ENCODE measurements around the gene CCDC83.
"Not testable (repeated sequence)": the region's sequence is repeated elsewhere in the genome, so short reads cannot be mapped to it uniquely, and the experiment has no call there.

CCDC83 gene

DNA sequence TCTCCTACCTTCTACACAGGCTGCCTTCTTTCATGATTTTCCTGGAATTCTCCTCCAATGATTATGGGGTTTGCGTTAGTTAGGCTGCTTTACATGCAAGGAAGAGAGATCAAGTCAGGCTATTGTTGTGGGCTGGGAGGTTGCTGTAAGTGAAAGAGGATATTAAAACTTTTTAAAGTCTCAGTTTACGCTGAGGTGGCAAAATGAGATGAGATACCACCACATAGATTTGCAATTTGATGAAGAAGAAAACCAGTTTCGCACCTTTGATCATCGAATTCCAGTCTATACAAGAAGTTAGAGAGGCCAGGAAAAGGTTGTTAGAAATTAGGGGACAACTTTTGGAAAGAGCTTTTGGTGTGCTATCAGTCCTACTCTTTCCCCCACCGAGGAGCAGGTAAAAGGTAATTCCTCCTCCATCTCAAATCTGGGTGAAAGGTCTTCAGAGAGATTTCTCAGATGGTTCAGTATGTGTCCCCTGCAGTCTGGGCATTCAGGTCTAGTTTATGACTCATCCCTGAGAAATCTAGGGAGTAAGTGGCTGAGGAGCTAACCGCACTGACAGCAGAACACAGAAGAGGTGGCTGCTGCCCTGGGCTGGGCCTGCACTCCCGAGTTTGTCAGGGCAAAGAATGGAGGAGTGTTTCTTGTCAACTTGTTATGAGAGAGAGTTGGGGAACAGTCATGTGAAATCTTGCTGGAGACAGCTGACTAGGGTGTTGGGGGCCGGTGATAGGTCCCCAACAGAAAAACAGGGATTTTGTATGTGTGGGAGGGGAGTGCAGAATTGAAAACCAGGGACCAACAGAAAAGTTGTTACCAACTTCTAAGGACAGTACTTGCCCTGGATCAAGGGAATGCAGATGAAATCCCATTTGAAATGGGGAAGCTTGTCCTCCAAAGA, 34.7 kb downstream of the CCDC83 start:
- peak; percentile 87 for DNase-seq

DNA sequence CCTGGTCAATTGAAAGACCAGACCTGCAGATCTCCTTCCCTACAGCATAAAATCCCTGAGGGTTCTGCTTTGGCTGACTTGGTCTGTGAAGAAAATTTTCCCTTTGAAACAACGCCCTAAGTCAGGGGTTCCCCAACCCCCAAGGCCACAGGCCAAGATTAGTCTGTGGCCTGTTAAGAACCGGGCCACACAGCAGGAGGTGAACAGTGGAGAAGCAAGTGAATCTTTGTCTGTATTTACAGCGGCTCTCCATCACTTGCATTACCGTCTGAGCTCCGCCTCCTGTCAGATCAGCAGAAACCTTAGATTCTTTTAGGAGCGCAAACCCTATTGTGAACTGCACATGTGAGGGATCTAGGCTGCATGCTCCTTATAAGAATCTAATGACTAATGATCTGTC, 38.2 kb downstream of the CCDC83 start:
- no peak for DNase-seq

DNA sequence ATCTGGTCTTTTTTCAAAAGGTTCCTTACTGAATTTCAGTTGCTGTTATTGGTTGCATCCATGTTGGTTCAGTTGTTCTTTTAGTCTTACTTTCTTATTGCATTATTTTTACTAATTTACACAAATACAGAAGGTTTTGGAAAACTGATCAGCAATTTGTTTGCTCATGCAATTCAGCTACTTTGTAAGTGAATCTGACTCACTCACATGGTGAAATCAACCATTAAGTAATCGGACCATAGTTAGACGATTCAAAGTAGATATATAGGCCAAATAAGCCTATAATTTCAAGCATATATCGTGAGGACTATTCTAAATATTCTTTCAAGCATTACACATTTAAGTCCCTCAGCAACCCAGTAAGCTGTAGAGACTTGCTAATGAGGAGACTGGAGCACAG, 41.7 kb downstream of the CCDC83 start:
- no peak for DNase-seq

DNA sequence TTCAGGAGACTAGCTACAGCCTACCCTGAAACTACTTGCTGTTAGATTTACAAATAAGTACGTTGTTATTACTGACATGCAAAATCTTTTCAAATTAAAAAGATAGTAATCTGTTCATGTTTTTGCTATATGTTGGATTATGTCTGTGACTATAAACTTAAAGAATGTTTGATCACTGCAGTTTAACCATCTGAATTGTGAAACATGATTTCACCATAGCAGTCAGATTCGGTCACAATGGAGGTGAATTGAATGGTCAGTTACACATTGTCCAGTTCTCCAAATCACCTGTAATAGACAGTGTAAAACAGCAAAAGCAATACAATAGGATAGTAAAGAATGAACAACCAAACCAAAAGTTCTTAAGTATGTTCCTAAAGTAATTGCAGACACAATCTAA, 43.3 kb downstream of the CCDC83 start:
- DNase-seq: no peak

DNA sequence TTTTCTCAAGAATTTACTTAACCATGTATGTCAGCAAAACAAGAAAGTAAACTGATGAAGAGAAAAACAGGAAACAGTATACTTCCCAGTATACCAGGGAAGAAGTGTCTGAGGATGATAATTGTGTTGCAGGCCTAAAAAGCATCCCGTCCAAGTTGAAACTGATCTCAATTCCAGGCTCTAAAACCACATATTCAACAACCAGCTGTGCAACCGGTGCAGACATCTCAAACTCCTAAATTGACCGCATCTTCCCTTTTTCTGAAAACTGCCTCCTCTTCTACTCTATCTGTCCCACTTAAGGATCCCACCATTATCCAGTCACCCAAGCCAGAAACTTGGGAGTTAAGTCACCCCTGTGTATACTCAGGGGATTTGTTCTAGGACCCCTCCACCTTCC, 47.2 kb downstream of the CCDC83 start:
- DNase-seq: no peak

DNA sequence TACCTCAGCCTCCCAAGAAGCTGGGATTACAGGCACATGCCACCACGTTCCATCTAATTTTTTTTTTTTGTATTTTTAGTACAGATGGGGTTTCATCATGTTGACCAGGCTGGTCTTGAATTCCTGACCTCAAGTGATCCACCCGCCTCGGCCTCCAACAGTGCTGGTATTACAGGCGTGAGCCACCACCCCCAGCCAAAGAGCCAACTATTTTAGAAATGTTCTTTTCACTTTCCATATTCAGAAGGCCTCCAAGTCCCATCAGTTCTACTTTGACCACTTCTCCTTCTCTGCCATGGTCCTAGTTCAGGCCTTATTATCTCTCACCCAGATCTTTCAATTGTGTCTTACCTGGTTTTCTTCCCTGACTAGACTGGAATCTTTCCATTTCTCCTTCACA, 48.2 kb downstream of the CCDC83 start:
- DNase-seq: no peak

DNA sequence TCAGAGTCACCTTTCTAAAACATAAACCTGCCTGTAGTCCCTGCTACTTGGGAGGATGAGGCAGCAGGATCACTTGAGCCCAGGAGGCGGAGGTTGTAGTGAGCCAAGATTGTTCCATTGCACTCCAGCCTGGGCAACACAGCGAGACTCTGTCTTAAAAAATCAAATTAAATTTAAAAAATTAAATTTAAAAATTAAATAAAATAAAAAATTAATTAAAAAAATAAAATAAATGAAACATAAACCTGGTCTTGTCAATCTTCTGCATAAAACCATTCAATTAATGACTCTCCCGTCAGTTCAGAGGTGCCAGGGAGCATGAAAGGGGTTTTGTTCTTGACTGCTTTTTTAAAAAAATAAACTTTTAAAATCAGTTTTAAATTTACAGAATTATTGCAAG, 48.6 kb downstream of the CCDC83 start:
- no peak for DNase-seq

DNA sequence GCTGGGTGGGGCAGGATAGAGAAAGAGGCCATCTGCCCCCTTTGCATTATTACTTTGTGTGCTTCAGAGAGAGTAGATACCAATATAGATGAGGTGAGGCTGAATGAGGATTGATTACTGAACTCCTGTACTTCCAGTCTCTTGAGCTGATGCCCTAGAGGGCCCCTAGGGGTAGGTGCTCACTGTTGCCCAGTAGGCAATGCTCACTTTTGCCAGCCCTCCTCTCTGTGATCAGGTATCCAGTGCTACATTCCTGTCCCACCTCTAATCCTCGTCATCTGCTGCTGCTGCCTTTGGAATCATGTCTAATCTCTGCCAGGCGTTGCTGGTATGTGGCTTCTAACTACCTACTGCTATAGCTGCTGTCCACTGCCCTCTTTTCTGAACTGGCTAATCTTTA, 57.2 kb downstream of the CCDC83 start:
- DNase-seq: no peak

DNA sequence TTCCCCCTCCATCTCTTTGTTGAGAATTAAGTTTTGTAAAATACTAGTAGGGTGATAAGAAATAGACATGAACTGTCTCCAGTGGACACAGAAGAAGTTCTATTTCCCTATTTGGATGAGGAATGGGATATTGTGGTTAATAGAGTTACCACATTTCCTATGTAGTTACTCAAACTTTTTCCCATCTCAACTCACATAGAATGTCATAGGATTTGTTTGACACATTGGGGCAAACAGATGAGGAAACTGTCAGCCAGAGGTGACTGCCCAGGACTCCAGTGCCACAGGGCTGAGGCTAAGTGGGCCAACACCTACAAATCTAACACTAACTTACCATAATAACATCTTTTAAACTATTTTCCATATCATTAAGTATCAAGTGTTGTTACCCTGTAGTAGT, 58.3 kb downstream of the CCDC83 start:
- no peak for DNase-seq

DNA sequence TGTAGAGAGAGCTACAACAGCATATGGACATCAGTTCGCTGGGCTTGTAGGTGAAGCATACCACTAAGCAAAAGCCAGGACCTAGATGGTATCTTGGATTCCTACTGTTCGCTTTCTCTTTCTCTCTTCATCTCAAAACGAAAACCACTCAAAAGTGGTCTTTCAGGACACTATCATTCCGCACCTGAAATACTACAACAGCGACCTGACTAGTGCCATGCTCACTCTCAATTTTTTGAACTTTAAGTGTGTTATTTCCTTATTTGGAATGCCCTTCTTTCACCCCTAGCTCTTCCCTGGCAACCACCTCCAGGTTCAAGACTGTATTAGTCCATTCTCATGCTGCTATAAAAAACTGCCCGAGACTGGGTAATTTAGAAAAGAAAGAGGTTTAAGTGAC, 59.2 kb downstream of the CCDC83 start:
- no peak for DNase-seq

DNA sequence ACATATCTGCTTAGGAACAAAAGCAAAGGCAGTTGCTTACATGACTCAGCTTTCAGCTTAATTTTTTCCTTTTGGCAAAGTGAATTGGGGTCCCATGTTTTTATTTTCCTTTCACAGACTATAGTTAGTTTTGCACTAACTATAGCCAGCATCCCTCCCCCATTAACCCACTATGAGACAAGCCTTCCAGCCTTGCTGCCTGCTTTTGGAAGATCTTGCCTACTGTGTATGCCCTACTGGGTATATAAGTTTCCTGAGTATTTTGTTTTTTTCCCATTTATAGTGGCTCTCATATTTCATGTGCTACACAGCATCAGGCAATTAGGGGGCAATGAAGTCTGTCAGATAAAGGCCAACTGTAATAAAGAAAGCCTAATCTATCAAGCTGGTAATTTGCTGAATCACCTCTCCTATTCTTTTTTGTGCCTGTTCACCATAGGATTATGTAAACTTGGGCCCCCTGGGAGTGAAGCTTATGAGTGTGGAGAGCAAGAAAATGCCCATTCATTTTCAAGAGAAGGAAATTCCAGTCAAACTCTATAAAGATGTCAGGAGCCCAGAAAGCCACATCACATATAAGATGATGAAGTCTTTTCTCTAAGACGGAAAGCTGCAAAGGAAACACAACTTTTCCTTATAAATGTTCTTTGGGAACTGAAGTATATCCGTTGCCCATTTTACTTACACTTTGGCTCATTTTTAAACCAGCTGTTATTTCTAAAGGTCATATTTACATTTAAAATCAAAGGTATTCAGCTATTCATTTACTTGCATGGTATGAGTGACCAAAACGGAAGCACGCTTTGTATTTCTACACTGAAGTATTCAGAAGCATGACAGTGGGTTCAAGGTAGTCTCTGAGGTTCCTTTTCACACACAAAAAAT, 64.0 kb downstream of the CCDC83 start:
- no peak for DNase-seq

DNA sequence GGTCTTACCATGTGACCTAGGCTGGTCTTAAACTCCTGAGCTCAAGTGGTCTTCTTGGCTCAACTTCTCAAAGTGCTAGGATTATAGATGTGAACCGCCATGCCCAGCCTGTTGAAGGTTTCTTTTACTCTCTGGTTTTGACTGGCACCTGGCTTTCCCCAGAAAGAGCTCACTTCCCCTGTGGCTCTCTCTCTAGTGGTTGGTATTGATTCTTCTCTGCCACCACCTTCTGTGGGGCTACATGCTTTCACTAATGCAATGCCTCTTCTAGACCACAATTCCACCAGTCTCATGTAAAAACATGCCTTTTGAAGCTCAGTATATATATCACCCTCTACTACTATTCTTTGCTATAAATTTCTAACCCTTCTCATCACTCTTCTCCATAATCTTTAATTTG, 67.2 kb downstream of the CCDC83 start:
- DNase-seq: no peak

DNA sequence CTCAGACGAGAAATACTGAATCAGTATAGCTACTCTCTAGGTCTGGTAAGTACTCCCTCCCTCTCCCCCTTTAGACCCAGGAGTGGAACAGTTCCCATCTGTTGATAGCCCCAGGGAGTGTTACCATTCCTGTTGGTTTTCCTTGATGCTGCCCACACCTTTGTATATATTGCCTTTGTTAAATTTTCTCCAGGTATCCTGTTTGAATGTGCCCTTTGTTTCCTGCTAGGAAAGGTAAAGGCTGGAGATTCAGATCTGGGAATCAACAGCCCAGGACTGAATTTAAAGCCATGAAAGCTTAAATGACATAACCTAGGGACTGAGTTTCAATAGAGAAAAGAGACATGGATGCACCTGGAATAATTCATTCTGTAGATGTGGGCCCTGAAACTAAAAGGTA, 68.3 kb downstream of the CCDC83 start:
- no peak for DNase-seq

DNA sequence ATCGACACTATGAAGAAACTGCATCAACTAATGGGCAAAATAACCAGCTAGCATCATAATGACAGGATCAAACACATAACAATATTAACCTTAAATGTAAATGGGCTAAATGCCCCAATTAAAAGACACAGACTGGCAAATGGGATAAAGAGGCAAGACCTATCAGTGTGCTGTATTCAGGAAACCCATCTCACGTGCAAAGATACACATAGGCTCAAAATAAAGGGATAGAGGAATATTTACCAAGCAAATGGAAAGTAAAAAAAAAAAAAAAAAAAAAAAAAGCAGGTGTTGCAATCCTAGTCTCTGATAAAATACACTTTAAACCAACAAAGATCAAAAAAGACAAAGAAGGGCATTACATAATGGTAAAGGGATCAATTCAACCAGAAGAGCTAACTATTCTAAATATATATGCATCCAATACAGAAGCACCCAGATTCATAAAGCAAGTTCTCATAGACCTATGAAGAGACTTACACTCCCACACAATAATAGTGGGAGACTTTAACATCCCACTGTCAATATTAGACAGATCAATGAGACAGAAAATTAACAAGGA, 71.6 kb downstream of the CCDC83 start:
- not testable (repeated sequence) for DNase-seq

DNA sequence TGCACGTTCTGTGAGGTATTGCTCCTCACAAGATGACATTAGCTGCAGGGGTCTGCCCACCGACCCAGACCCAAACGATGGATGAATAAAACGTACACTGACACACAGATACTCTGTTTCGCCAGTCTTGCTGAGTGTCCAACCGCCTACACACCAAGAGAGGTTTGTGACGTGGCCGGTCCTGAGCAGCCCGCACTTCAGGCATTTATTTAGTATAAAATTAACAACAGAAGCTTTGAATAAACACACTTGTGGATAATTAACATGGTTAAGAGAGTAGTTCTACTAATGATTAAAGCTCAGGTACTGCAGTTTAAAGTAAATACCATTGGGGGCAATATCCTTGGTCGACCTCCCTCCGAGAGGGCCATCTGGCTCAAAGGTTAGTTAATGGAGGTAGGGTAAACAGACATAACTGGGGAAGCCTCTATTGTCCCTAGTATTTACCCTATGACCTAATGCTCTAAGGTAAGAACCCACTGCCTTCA, 75.7 kb downstream of the CCDC83 start:
- no peak for DNase-seq

DNA sequence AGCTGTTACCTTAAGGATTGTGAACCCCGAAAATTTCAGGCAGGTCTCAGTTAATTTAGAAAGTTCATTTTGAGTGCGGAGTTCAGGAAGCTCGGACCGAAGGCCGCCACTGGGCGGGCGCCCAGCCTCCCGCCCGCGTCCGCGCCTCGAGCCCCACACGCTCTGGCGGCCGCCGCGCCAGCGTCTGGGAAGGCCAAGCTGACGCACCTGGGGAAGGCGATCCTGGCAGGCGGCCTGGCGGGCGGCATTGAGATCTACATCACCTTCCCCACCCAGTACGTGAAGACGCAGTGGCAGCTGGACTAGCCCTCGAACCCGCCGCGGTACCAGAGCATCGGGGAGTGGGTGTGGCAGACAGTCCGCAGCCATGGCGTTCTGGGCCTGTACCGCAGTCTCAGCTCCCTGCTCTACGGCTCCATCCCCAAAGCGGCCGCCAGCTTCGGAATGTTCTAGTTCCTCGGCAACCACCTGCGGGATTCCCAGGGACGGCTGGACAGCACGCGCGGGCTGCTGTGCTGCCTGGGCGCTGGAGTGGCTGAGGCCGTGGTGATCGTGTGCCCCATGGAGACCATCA, 79.5 kb downstream of the CCDC83 start:
- no peak for DNase-seq

DNA sequence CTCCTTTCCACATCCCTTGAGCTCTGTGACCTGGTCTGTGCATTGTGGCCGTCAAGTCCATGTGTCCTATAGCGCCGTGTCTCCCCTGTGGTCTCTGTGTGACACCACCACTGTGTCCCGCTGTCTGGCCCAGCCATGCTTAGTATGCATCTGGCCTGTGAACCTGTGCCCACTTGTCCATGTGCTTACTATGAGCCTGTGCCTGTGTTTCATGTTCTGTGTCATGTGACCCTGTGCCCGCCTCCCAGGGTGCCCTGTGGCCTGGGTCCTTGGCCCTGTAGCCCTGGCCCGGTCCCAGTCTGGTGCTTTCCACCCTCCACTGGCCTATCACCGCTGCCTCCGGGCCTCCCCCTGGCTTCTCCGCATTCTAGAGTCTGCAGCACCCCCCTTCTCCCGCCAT, 80.6 kb downstream of the CCDC83 start:
- no peak for DNase-seq

DNA sequence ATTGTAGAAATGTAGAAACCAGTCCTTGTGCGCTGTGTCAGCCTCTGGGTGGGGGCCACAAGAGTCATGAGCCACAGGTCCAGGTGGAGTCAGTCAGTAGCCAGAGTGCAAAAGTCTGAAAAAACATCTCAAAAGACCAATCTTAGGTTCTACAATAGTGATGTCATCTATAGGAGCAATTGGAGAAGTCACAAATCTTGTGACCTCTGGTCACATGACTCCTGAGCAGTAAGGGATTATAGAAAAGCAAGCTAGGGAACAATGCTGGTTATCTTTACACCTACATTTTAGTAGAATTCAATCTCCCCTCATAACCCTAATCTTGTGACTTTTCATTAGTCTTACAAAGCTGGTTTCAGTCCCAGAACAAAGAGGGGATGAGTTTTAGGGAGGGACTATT, 82.7 kb downstream of the CCDC83 start:
- no peak for DNase-seq

DNA sequence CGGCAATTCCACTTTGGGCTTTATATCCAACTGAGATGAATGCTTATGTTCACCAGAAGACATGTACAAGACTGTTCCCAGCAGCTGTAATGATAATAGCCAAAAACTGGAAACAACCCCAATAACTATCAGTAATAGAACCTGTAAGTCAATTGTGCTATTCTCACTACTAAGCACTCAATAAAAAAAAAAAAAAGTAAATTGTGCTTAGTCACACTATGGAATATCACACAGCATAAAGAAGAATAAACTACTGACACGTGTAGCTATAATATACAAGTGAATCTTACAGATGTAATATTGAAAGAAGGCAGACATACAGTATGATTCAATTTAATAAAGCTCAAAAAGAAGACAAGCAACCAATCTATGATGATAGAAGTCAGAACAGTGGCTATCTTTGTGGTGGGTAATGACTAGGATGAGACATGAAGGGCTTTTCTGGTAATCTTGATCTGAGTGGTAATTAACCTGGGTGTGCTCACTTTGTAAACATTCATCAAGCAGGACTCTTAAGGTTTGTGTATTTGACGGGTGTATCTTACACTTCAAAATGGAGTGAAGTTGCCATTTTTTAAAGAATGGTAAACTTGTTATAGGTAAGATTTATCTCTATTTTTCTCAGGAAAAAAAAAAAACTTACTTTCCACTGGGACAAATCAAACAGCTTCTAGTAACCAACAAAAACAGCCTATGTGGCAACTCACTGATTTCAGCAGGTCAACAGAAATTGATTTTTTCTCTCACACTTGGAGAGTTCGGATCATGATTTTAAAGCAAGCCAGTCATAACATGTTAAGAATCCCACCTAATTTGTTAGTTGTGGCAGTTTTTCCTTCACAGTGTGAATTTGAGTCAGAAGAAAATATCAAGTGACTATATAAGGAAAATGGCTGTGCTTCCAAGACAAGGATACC, 84.2 kb downstream of the CCDC83 start:
- DNase-seq: no peak

DNA sequence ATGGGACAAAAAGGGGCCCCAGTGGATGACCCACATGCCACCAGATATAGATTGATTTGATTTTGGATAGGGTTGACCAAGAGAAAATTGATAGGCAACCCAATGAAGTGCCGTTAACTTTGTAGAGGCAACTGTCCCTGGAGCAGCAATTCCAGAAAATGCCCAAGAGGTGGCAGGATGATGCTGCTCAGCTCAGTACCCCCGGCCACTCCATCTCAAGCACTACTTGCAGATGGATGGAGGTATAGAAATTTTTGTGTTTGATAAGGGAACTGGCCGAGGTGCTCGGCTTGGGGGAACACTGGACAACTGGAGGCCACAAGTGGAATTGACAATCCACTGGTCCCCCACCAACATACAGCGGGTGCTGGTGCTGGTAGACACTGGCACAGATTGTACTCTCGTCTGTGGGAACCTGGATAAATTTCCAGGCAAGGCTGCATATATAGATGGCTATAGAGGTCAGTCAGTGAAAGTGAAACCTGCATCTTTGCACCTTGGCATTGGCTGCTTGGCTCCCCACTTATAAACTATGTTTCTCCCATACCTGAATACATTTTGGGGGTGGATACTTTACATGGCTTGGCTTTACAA, 86.3 kb downstream of the CCDC83 start:
- peak; percentile 35 for DNase-seq

DNA sequence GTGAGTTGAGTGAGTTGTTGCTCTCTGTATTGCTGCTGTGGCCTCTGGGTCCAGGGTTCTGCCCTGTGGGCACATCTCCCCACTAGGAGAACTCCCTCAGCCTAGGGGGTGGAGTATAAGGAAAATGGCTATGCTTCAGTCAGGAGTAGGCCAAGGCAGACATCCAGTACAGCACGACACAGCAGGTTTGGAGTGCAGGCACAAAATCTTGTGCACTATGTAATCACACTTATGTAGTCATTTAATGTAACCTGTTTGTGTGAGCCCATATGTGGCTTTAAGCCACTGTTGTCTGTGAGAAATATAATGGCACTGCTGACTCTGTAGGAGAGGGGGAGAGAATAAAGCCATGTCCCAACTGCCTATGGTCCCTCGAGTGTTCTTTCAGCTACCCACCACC, 90.1 kb downstream of the CCDC83 start:
- no peak for DNase-seq

DNA sequence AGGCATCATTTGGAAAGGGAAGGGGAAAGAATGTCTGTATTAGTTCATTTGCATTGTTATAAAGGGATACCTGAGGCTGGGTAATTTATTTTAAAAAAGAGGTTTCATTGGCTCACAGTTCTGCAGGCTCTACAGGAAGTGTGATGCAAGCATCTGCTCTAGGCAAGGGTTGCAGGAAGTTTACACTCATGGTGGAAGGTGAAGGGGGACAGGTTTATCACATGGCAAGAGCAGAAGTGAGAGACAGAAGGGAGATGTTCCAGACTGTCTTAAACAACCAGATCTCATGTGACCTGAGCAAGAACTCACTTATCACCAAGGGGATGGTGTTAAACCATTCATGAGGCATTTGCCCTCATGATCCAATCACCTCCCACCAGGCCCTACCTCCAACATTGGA, 90.6 kb downstream of the CCDC83 start:
- DNase-seq: no peak
